ENCODE measurements around the gene PTGES3.

DNA sequence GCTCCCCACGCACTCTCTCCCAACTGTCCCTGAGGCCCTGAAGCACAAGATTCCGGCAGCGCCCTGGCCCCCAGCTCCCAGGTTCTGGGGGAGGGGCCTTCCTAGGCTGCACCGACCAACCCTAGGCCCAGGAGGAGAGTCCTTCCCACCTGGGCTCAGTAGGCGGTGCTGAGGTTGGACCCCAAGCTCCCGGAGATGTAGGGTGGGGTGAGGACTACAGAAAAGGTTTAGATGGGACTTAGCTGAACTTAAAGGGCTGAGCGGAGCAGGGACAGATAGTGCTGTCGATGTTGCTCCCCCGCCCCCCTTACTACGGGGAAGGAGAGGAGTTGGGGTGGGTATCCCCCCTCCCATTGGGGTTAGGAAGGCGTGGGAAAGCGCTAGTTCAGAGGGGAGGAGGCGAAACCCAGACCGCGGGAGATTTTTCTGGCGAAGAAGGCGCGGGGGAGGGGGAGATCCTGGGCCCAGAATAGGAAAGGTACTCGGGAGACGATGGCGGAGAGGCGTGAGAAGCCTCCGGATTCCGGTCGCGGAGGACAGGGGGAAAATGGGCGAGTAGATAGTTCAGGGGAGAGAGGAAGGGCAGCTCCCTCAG, 53.7 kb downstream of the PTGES3 start:
- TF ChIP-seq, protein P1, sequence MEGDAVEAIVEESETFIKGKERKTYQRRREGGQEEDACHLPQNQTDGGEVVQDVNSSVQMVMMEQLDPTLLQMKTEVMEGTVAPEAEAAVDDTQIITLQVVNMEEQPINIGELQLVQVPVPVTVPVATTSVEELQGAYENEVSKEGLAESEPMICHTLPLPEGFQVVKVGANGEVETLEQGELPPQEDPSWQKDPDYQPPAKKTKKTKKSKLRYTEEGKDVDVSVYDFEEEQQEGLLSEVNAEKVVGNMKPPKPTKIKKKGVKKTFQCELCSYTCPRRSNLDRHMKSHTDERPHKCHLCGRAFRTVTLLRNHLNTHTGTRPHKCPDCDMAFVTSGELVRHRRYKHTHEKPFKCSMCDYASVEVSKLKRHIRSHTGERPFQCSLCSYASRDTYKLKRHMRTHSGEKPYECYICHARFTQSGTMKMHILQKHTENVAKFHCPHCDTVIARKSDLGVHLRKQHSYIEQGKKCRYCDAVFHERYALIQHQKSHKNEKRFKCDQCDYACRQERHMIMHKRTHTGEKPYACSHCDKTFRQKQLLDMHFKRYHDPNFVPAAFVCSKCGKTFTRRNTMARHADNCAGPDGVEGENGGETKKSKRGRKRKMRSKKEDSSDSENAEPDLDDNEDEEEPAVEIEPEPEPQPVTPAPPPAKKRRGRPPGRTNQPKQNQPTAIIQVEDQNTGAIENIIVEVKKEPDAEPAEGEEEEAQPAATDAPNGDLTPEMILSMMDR (IDR thresholded peaks at IDR 0.05): no peak
- no peak for TF ChIP-seq POLR2A (IDR thresholded peaks at IDR 0.05)
